Nephron progenitor cell (in vitro differentiated cells): Measurements from ENCODE around the gene DDX10.

Source experiments
- DNase-seq: peaks from one replicate; pipeline ENCODE4 v3.0.0; 2021
- H3K27ac Mint-ChIP-seq: 2 replicates; pipeline ENCODE4 v1.8.0; 2021; ENCODE audit warnings: mild to moderate bottlenecking, moderate library complexity, mixed read lengths
- H3K27me3 Mint-ChIP-seq: 2 replicates; pipeline ENCODE4 v1.8.0; 2021; ENCODE audit warnings: mild to moderate bottlenecking, low read depth, mixed read lengths; ENCODE audit not compliant: poor library complexity
- H3K36me3 Mint-ChIP-seq: 2 replicates; pipeline ENCODE4 v1.8.0; 2021; ENCODE audit warnings: low read depth, mixed read lengths
- H3K4me1 Mint-ChIP-seq: 2 replicates; pipeline ENCODE4 v1.8.0; 2021; ENCODE audit warnings: mixed read lengths
- H3K4me3 Mint-ChIP-seq: 2 replicates; pipeline ENCODE4 v1.8.0; 2021; ENCODE audit warnings: mild to moderate bottlenecking, moderate library complexity, mixed read lengths
- H3K9me3 Mint-ChIP-seq: 2 replicates; pipeline ENCODE4 v1.8.0; 2021; ENCODE audit warnings: mild to moderate bottlenecking, moderate library complexity, mixed read lengths
- CTCF ChIP-seq: fragments of 200-600 bp; sonication (generic); IDR thresholded peaks from 2 replicates; pipeline ENCODE4 v1.5.0; 2021; ENCODE audit warnings: antibody characterized with exemption

Gene DDX10

GRCh38 chr11:108787105-108787504 is 122.2 kb downstream of the DDX10 start:
- peaks cover 36% of the 10 kb centered on the region for H3K4me1 Mint-ChIP-seq
- H3K36me3 Mint-ChIP-seq, result peaks cover 40% of the 10 kb centered on the region
- TF ChIP-seq CTCF, result no peak
- H3K27ac Mint-ChIP-seq, result peak overlapping the region; percentile 85
- no peak for DNase-seq
- H3K9me3 Mint-ChIP-seq, result peaks cover 30% of the 10 kb centered on the region
- no peak overlapping the region for H3K4me3 Mint-ChIP-seq
- H3K27me3 Mint-ChIP-seq, result no peaks in the 10 kb centered on the region

- H3K27me3 Mint-ChIP-seq, result no peaks in the 10 kb centered on the region
- peaks cover 27% of the 10 kb centered on the region for H3K9me3 Mint-ChIP-seq
- H3K36me3 Mint-ChIP-seq, result peaks cover 28% of the 10 kb centered on the region
- TF ChIP-seq CTCF, result peak; percentile 24
- H3K4me3 Mint-ChIP-seq, result no peak overlapping the region
- no peak for DNase-seq
- H3K27ac Mint-ChIP-seq, result peak overlapping the region; percentile 73
- H3K4me1 Mint-ChIP-seq, result peaks cover 28% of the 10 kb centered on the region
Measured at GRCh38 chr11:108788565-108789199, 123.8 kb downstream of the DDX10 start.

GRCh38 chr11:108790501-108791299 is 125.8 kb downstream of the DDX10 start:
- Mint-ChIP-seq H3K4me1 (peaks cover 28% of the 10 kb centered on the region), H3K36me3 (peaks cover 8% of the 10 kb centered on the region), H3K27me3 (no peaks in the 10 kb centered on the region), H3K9me3 (peaks cover 7% of the 10 kb centered on the region), H3K27ac (no peak overlapping the region), H3K4me3 (no peak overlapping the region)
- DNase-seq, result no peak
- no peak for TF ChIP-seq CTCF

GRCh38 chr11:108793138-108793537 is 128.3 kb downstream of the DDX10 start:
- Mint-ChIP-seq H3K27me3 (no peaks in the 10 kb centered on the region), H3K4me1 (peaks cover 11% of the 10 kb centered on the region), H3K4me3 (no peak overlapping the region), H3K9me3 (peaks cover 6% of the 10 kb centered on the region), H3K36me3 (peaks cover 8% of the 10 kb centered on the region), H3K27ac (no peak overlapping the region)
- no peak for DNase-seq
- TF ChIP-seq CTCF, result no peak

GRCh38 chr11:108793611-108794010 is 128.7 kb downstream of the DDX10 start:
- Mint-ChIP-seq H3K27me3 (no peaks in the 10 kb centered on the region), H3K27ac (no peak overlapping the region), H3K36me3 (peaks cover 13% of the 10 kb centered on the region)

More at GRCh38 chr11:108793611-108794010, 128.7 kb downstream of the DDX10 start:
- Mint-ChIP-seq H3K4me3 (no peak overlapping the region), H3K4me1 (peaks cover 6% of the 10 kb centered on the region), H3K9me3 (peaks cover 10% of the 10 kb centered on the region)
- TF ChIP-seq CTCF, result no peak
- no peak for DNase-seq
